NK-92 treated with Interleukin-12 subunit alpha and Interleukin-12 subunit beta, amount 100 ng/mL, for 24 hours (cell line): ENCODE measurements around the gene RER1.

ENCODE experiments used
- DNase-seq: peaks from one replicate; lab custom pipeline; 2025; lab: John Stamatoyannopoulos, UW

RER1 gene

DNA sequence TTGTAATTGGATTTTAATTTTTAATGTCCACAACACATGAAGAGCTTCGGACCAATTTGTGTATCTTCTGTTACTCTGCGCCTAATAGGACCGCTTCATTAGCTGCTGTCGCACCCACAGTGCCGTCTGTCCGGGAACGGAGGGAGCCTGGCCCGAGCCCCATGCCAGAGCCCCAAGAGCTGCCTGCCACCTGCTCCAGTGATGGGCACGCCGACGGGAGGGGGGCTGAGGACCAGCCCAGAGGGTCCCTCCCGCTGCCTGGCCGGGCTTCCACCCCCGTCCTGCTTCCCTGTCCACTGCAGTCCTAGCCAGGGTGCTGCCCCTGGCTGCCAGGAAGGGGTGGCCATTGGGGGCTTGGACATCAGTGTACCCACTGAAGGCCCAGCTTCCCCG is 54.2 kb downstream of the RER1 start:
- no peak for DNase-seq

DNA sequence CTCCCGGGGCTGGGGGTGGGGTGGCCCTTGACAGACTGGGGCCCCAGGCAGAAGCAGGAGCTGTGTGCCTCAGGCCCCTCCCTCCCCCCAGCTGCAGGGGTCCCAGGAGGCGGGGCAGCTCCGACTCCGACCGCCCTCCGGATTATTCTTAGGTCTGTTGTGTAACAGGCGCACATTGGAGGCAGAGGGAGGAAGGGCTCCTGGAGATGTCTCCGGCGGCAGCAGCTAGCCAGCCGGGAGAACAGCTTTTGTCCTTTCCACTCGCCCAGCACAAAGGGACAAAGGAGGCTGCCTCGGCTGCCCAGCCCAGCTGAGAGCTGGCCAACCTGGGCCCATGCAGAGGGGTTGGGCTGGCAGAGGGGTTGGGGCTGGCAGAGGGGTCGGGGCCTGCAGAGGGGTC is 54.8 kb downstream of the RER1 start:
- DNase-seq: no peak

DNA sequence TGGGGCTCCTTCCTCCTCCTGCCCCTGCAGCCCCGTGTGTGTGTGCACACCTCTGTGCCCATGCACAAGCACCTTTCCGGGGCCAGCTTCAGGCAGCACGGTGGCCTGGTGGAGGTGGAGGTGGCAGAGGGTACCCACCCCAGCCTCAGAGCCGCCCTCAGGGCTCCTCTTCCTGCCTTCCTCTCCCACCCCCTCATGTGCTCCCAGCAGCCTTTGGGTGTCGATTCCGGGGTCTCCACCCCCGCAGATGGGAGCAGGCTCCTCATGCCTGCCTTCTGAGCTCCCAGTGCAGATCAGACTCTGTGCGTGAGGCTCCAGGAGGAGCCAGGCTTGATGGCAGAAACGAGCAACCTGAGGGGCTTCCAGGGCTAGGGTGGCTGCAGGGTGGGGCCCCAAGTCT is 55.2 kb downstream of the RER1 start:
- no peak for DNase-seq

DNA sequence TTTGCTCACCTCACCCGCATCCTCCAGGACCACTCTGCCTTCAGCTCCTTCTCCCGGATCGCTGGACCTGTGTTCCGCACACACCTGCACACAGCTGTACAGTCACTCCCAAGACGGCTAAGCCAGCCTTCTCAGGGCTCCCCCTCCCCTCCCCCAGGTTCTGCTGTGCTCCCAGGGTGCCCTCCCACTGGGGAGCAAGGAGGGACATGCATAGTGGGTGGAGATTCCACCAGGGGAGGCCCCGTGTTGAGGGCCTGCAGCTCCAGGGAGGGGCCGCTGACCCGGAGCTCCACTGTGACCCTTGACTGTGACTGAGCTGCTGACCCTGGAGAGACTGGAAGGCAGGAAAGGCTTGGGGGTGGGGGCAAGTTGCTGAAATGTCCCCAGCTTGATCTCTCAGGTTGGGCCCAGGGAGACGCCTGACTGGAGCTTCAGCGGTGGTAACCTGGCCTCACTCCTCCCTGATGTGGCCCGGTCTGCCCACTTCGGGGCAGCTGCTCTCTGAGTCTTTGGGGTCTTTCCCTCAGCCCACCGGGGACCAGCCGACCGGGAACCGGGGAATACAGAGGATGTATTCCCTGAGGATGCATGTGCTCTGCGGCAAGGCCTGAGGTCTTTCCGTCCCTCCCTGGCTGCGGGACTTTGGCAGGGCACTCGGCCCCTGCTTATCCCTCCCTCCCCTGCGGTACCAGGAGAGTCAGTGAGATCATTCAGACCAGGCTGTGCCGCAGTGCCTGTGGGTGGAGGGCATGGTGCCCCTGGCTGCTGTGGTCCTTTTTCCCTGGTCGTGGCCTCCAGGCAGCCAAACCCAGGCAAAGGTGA is 55.8 kb downstream of the RER1 start:
- DNase-seq: no peak

DNA sequence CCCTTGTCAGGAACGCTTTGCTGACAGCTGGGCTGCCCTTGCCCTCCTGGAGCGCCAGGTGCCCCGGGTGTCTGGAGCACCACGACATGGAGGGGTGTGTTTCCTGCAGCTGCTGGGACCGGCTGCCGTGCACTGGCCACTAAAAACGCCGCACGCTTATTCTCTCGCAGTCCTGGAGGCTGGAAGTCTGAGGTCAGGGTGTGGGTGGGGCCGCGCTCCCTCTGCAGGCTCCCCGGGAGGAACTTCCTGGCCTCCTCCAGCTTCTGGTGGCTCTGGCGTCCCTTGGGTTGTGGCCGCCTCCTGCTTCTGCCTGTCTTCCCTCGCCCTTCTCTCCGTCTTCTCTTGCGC is 56.4 kb downstream of the RER1 start:
- DNase-seq: no peak

DNA sequence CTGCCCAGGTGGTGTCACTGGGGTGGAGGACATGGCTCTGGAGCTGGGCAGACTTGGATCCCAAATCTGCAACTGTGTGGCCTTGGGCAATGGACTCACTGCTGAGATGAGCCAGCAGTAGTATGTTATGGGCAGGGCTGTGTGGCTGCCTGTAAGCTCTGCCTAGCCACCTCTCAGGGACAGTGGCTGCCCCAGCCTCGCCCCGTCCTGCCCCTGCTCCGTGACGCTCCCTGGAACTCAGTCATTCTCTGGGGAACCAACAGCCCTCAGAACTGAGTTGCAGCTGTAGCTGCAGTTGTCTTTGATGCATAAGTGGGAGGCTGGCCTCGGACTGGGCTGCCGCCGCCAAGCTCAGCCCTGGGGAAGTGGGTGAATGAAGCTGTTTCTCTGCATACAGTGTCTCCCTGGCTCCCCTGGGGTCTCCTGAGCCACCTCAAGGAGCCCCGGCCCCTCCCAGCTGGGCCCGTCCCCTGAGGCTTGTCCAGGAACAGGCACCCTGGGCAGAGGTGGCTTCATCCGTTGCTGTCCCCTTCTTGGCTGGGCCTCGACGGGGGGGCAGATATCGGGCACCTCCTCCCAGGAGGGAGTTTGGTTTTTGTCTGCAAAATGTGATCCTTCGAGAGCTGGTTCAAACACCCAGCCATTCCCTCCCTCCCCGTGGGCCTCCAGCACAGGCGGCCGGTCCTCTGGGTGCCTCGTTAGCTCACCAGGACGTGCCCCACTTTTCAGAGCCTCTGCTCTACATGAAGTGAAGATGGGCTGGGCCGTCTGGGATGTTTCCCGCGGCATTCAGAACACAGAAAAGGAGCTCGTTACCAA is 58.2 kb downstream of the RER1 start:
- DNase-seq: no peak

DNA sequence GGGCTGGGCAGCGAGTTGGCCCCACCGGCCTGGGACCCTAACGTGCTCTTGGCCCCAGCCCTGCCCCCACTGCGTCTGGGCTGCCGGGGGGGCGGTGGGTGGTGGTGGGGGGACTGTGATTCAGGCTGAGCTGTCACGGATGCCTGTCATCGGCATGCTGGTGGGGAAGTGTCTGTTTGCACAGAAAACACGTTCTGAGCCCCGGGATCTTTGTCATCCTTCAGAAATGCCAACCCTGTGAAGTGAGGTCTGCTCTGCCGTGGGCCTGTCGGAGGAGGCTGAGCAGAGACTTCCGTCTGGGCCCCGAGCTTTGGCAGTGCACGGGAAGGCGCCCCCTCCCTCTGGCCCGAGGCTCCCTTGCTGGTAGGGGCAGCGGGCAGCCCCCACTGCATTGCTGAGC is 60.1 kb downstream of the RER1 start:
- DNase-seq: no peak

DNA sequence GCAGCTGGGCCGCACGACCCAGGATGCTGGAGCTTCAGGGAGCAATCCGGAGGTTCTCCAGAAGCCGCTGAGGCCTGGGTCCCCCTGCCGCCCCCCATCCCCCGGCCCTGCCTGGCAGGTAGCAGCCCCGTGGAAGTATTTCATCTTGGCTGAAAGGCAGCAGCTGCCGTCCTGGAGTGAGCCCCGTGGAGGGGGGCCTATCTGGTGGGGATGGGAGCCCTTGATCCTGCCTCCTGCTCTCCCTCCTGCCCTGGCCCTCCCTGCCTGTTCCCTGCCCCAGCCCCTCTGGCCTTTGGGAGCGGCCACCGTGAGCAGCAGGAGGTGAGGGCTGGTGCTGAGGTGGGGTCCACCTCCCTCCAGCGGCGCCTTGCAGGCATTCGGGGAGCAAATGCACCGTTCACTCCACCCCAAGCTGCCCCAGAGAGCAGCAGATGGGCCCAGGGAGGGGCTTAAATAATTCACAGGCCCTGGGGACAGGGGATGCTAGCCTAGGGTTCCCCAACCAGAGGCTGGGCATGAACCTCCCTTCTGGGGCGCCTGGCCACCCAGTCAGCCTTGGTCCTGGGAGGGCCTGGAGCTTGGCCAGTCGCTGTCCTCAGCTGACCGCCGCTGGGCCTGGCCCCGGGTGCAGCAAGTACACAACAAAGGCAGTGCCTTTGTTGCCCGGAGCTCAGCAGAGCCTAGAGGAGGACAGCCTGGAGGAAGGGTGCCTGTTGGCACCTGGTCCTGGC is 60.7 kb downstream of the RER1 start:
- DNase-seq: no peak

DNA sequence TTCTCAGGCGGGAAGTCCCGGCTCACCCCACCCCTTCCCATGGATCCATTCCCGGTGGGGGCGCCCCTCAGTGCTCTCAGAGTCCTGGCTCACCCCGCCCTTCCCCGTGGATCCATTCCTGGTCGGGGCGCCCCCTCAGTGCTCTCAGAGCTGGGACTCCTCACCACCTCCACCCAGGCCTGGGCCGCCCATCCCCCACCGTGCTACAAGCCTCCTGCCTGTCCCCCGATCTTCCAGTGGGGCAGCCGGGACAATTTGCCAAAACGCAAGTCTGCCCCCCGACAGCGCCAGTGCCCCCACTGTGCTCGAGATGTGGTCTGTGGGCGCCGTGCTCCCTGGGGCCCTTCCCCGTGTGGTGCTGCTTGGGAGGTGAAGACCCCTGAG is 61.3 kb downstream of the RER1 start:
- no peak for DNase-seq

DNA sequence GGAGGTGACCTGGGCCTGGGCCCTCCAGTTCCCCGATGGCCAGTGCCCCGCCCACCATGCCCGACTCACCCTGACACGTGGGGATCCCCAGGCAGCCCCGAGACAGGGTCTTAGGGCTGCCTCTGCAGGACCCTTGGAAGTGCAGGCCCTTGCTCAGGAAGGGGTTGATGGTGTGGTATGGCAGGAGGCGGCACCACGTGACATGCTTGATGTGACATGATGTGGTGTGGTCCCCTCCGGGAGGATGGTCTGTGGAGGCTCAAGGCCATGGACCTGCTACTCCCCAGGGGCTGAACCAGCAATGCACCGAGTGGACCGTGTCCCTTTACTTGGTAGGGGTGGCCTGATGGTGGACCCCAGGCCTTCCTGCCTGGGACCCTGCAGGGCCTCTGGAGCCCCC is 62.6 kb downstream of the RER1 start:
- no peak for DNase-seq
